Keratinocyte (primary cell): ENCODE measurements around the gene PHIP.

Source experiments
- EZH2 ChIP-seq: IDR thresholded peaks from one replicate; pipeline ENCODE4 v1.6.1; 2012; ENCODE audit warnings: inconsistent platforms, mild to moderate bottlenecking, low read length, moderate library complexity
- TF ChIP-seq, protein P1 (sequence below), 3 experiments: IDR thresholded peaks in 1 of 3; conservative IDR thresholded peaks in 1 of 3; optimal IDR thresholded peaks in 1 of 3; 2 replicates in 2 of 3; 3 replicates in 1 of 3; pipeline versions ENCODE3 to v1.5.1; 2011; ENCODE audit warnings: low read length in 3 of 3, mild to moderate bottlenecking in 3 of 3, moderate library complexity in 2 of 3, control low read depth in 1 of 3, inconsistent platforms in 1 of 3; ENCODE audit not compliant: insufficient read depth in 2 of 3; ENCODE audit errors: extremely low read depth in 1 of 3

DNA sequence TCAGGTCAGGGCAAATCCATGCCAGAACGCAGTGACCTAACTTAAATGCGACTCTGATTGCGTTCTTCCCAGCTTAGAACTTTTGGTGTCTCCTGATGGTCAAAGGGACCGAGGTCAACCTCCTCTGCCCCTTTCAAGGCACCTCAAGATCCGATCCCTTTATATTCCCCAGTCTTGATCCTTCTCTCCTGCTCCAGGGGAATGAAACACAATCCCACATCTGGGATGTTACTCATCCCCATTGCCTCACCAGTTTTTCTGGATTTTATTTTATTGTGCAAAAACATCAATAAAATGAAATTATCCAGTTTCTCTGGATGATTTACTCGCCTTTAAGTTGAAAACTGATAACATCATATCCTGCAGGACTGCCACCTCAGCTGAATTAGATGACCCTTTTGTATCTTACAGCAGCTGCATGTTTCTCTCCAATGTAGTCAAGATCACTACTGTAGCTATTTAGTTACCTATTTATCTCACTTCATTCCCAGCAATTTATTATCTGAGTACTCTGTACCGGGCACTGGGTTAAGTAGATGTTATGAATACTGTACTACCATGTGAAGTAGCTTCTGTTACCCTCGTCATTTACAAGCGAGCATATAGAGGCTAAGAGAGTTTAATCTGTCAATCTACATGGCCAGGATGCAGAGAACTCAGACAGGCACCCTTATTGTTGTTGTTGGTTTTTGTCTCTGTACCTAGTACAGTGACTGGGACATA is 166.7 kb downstream of the PHIP start:
- TF ChIP-seq, protein P1, sequence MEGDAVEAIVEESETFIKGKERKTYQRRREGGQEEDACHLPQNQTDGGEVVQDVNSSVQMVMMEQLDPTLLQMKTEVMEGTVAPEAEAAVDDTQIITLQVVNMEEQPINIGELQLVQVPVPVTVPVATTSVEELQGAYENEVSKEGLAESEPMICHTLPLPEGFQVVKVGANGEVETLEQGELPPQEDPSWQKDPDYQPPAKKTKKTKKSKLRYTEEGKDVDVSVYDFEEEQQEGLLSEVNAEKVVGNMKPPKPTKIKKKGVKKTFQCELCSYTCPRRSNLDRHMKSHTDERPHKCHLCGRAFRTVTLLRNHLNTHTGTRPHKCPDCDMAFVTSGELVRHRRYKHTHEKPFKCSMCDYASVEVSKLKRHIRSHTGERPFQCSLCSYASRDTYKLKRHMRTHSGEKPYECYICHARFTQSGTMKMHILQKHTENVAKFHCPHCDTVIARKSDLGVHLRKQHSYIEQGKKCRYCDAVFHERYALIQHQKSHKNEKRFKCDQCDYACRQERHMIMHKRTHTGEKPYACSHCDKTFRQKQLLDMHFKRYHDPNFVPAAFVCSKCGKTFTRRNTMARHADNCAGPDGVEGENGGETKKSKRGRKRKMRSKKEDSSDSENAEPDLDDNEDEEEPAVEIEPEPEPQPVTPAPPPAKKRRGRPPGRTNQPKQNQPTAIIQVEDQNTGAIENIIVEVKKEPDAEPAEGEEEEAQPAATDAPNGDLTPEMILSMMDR (optimal IDR thresholded peaks at IDR 0.05 in 1 of 3, IDR thresholded peaks at IDR 0.05 in 1 of 3, conservative IDR thresholded peaks at IDR 0.05 in 1 of 3; ENCODE audit: extremely low read depth in 1 of 3, insufficient read depth in 2 of 3, low read length in 3 of 3) = no peak
- TF ChIP-seq EZH2 = no peak
